Stimulated activated CD8-positive, alpha-beta memory T cell treated with anti-CD3 and anti-CD28 coated beads, Interleukin-15, amount 100 ng/mL, for 24 hours (primary cell): Measurements from ENCODE around the gene COL23A1.
"Not testable (repeated sequence)": the region's sequence is repeated elsewhere in the genome, so short reads cannot be mapped to it uniquely, and the experiment has no call there.

Experiments used
- DNase-seq: peaks from one replicate; pipeline ENCODE4 v3.0.0-alpha.2; 2020; ENCODE audit warnings: low read depth

COL23A1 gene

GRCh38 chr5:178207183-178207916, 382.8 kb downstream of the COL23A1 start:
- DNase-seq, result no peak

- no peak for DNase-seq
Measured at GRCh38 chr5:178206166-178207101, 383.8 kb downstream of the COL23A1 start.

- DNase-seq, result no peak
Measured at GRCh38 chr5:178205749-178206047, 384.5 kb downstream of the COL23A1 start.

- peak; percentile 52 for DNase-seq
Measured at GRCh38 chr5:178204935-178205748, 385.1 kb downstream of the COL23A1 start.

- peak; percentile 94 for DNase-seq
Measured at GRCh38 chr5:178204182-178204934, 385.8 kb downstream of the COL23A1 start, which contains the start of gene HNRNPAB. Gene HNRNPAB, plus strand, starts transcription at chr5:178204533. Its CDS starts 305 bp downstream, at chr5:178204838.

GRCh38 chr5:178203670-178204181, 386.5 kb downstream of the COL23A1 start:
- no peak for DNase-seq

GRCh38 chr5:178202541-178202940, 387.7 kb downstream of the COL23A1 start:
- no peak for DNase-seq

- no peak for DNase-seq
Measured at GRCh38 chr5:178201927-178202235, 388.3 kb downstream of the COL23A1 start.

- no peak for DNase-seq
Measured at GRCh38 chr5:178201221-178201926, 388.8 kb downstream of the COL23A1 start.

- no peak for DNase-seq
Measured at GRCh38 chr5:178199581-178200434, 390.4 kb downstream of the COL23A1 start.

GRCh38 chr5:178198706-178199105, 391.5 kb downstream of the COL23A1 start:
- no peak for DNase-seq

GRCh38 chr5:178198151-178198550, 392.0 kb downstream of the COL23A1 start:
- DNase-seq, result not testable (repeated sequence)

GRCh38 chr5:178196986-178197385, 393.2 kb downstream of the COL23A1 start:
- no peak for DNase-seq

- DNase-seq, result no peak
Measured at GRCh38 chr5:178196281-178196812, 393.8 kb downstream of the COL23A1 start.

GRCh38 chr5:178194026-178194425, 396.2 kb downstream of the COL23A1 start:
- no peak for DNase-seq

- no peak for DNase-seq
Measured at GRCh38 chr5:178193251-178193809, 396.9 kb downstream of the COL23A1 start.

- no peak for DNase-seq
Measured at GRCh38 chr5:178192787-178193186, 397.4 kb downstream of the COL23A1 start.

- no peak for DNase-seq
Measured at GRCh38 chr5:178192244-178192643, 397.9 kb downstream of the COL23A1 start.

GRCh38 chr5:178191661-178192060, 398.5 kb downstream of the COL23A1 start:
- no peak for DNase-seq
